Measurements from ENCODE around the gene MARK4. TPM values are rescaled to one million over a fixed set of nuclear protein-coding genes. Genes with fewer than 3 reads are reported as not detected.
"Not testable (repeated sequence)": the region's sequence is repeated elsewhere in the genome, so short reads cannot be mapped to it uniquely, and the experiment has no call there.

MARK4 gene
- total RNA-seq, 3 donors from 2014 or later = 11.0 to 20.0 (median 19.2) TPM

GRCh38 chr19:45218426-45218825, 32.6 kb upstream of the MARK4 start:
- intact Hi-C loops (cut with DNase I; ENCODE audit: low total_unique reads) = no loop called here
- no peak for DNase-seq (ENCODE audit: low spot score in 2 of 2)
- no peak overlapping the region for H3K27ac ChIP-seq
- H3K4me1 ChIP-seq = no peaks in the 10 kb centered on the region
- peaks cover 6 to 8% of the 10 kb centered on the region in 2 donors for H3K27me3 ChIP-seq
- no peaks in the 10 kb centered on the region for H3K9me3 ChIP-seq
- H3K4me3 ChIP-seq = no peak overlapping the region
- no peak for TF ChIP-seq POLR2AphosphoS5 (IDR thresholded peaks at IDR 0.05)
- no peak for TF ChIP-seq POLR2A (IDR thresholded peaks at IDR 0.05)
- TF ChIP-seq CTCF (IDR thresholded peaks at IDR 0.05) = no peak
- H3K36me3 ChIP-seq = no peaks in the 10 kb centered on the region

GRCh38 chr19:45218911-45219743, 31.9 kb upstream of the MARK4 start:
- intact Hi-C loops (cut with DNase I; ENCODE audit: low total_unique reads) = no loop called here
- Histone ChIP-seq H3K9me3 (no peaks in the 10 kb centered on the region), H3K27me3 (peaks cover 6 to 8% of the 10 kb centered on the region in 2 donors), H3K4me3 (no peak overlapping the region), H3K36me3 (no peaks in the 10 kb centered on the region), H3K4me1 (no peaks in the 10 kb centered on the region), H3K27ac (no peak overlapping the region)
- TF ChIP-seq CTCF (IDR thresholded peaks at IDR 0.05) (no peak), POLR2AphosphoS5 (IDR thresholded peaks at IDR 0.05) (no peak), POLR2A (IDR thresholded peaks at IDR 0.05) (no peak)
- DNase-seq (ENCODE audit: low spot score in 2 of 2) = no peak

- TF ChIP-seq CTCF (IDR thresholded peaks at IDR 0.05) (no peak), POLR2A (IDR thresholded peaks at IDR 0.05) (no peak), POLR2AphosphoS5 (IDR thresholded peaks at IDR 0.05) (no peak)
- H3K27ac ChIP-seq = no peak overlapping the region
- no peaks in the 10 kb centered on the region for H3K36me3 ChIP-seq
- intact Hi-C loops (cut with DNase I; ENCODE audit: low total_unique reads) = no loop called here
- H3K4me3 ChIP-seq = no peak overlapping the region
- no peaks in the 10 kb centered on the region for H3K9me3 ChIP-seq
- no peaks in the 10 kb centered on the region for H3K4me1 ChIP-seq
- peaks cover 3 to 4% of the 10 kb centered on the region in 2 donors for H3K27me3 ChIP-seq
- DNase-seq (ENCODE audit: low spot score in 2 of 2) = no peak
These were observed 28.3 kb upstream of the MARK4 start for GRCh38 chr19:45222724-45223123.

GRCh38 chr19:45223879-45224278, 27.2 kb upstream of the MARK4 start:
- intact Hi-C loops (cut with DNase I; ENCODE audit: low total_unique reads) = no loop called here
- H3K4me1 ChIP-seq = no peaks in the 10 kb centered on the region
- H3K27me3 ChIP-seq = no peaks in the 10 kb centered on the region
- no peak for TF ChIP-seq CTCF (IDR thresholded peaks at IDR 0.05)
- no peak for TF ChIP-seq POLR2AphosphoS5 (IDR thresholded peaks at IDR 0.05)
- TF ChIP-seq POLR2A (IDR thresholded peaks at IDR 0.05) = no peak
- no peak for DNase-seq (ENCODE audit: low spot score in 2 of 2)
- H3K9me3 ChIP-seq = no peaks in the 10 kb centered on the region
- no peak overlapping the region for H3K27ac ChIP-seq
- H3K4me3 ChIP-seq = no peak overlapping the region
- no peaks in the 10 kb centered on the region for H3K36me3 ChIP-seq

GRCh38 chr19:45224645-45225044, 26.4 kb upstream of the MARK4 start:
- H3K4me3 ChIP-seq = no peak overlapping the region
- intact Hi-C loops (cut with DNase I; ENCODE audit: low total_unique reads) = no loop called here
- TF ChIP-seq POLR2A (IDR thresholded peaks at IDR 0.05) = no peak
- no peak for TF ChIP-seq CTCF (IDR thresholded peaks at IDR 0.05)
- no peak for TF ChIP-seq POLR2AphosphoS5 (IDR thresholded peaks at IDR 0.05)
- no peak for DNase-seq (ENCODE audit: low spot score in 2 of 2)
- no peaks in the 10 kb centered on the region for H3K9me3 ChIP-seq
- H3K4me1 ChIP-seq = no peaks in the 10 kb centered on the region
- no peaks in the 10 kb centered on the region for H3K36me3 ChIP-seq
- H3K27ac ChIP-seq = no peak overlapping the region
- no peaks in the 10 kb centered on the region for H3K27me3 ChIP-seq

- intact Hi-C loops (cut with DNase I; ENCODE audit: low total_unique reads); H3K4me1 ChIP-seq; H3K4me3 ChIP-seq; H3K9me3 ChIP-seq; H3K36me3 ChIP-seq; DNase-seq (ENCODE audit: low spot score in 2 of 2); H3K27me3 ChIP-seq; H3K27ac ChIP-seq: not testable (repeated sequence)
These were observed 22.0 kb upstream of the MARK4 start for GRCh38 chr19:45229056-45229455.
